Embryonic facial prominence (tissue), 1 donor: ENCODE measurements around the gene PRR5L.

ENCODE experiments used
- DNase-seq: peaks from one replicate; pipeline ENCODE4 v3.0.0-alpha.2; 2016; ENCODE audit errors: extremely low spot score

Gene PRR5L

DNA sequence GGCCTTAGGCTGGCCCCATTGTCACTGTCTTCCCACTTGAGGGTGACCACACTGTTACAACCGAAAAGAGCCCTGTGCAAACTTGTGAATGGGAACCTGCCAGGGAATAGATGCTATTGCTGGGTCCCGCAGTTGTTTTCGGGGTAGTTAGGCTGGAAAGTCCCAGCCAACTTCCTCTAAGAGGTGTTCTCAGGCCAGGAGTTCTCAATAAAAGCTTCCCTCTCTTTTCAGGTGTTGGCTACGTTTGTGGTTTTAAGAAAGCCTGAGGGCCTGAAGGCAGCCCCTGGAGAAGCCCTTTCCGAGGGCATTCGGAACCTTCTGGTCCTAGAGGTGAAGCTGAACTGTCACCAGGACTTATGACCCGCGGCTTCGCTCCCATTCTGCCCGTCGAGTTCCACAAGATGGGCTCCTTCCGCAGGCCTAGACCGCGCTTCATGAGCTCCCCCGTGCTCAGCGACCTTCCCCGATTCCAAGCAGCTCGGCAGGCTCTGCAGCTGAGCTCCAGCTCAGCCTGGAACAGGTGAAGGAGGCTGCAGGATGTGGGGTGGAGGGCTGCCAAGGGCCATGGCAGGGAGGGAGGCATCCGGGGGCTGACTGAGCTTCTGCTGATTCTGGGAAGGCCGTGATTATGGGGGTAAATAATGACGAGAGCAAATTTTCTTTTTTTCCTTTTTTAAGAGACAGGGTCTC lies 104.8 kb downstream of the PRR5L start:
- no peak for DNase-seq

DNA sequence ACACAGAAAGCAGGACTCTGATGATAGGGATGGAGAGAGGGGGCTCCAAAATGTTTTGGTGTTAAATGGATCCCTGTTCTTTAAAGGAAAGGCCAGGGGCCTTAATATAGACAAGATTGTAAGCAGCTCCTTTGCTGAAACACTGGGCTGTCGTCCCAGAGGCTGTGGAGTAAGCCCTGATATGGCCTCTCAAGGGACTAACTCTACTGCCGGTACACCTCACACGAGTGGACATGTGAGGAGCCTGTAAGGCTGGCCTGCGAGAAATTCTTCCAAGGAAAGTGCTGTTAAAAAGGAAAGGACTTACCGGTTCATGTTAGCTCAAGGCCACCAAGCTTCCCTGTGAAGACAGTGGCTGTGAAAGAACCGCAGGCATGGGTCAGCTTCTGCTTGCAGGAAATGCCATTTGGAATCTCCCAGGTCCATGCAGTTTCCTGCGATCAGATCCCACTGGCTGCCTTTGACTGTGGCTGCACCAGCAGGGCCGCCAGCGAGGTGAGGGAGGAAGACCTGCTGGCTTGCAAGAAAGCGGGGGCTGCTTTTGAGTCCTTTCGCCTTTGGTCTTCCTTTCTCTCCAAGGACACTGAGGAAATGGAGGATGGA lies 106.6 kb downstream of the PRR5L start:
- no peak for DNase-seq

DNA sequence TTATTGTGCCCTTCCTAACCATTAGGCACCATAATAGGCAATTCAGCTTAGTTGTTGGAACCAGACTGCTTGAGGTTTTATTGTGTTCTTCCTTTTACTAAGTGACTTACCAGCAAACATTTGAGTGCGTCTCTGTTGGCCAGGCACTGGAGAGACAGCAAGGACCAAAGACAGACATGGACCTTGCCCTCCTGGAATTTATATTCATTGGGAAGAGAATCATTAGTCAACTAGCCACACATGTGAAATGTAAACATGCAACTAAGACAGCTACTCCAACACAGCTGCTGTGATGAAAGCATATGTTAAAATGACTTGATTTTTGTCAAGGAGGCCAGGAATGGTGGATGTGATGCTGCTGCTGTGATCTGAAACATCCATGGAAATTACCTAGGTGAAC lies 107.6 kb downstream of the PRR5L start:
- no peak for DNase-seq

DNA sequence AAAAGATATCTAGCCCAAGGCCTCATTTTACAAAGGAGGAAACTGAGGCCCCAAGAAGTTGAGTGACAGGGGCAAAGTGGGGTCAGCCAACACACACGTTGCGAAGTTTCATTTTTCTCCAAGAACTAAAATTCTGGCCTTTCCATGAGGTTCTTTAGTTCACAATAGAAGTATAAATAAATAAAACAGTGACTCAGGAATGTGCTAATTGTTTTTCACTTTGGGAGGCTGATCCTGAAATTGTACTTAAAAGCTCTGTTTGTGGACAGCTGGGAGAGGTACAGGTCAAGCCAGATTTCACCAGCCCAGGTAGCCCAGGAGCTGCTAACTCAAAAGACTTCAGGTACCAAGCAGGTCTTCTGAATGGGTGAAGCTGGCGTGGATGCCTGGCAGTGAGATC lies 108.7 kb downstream of the PRR5L start:
- no peak for DNase-seq

DNA sequence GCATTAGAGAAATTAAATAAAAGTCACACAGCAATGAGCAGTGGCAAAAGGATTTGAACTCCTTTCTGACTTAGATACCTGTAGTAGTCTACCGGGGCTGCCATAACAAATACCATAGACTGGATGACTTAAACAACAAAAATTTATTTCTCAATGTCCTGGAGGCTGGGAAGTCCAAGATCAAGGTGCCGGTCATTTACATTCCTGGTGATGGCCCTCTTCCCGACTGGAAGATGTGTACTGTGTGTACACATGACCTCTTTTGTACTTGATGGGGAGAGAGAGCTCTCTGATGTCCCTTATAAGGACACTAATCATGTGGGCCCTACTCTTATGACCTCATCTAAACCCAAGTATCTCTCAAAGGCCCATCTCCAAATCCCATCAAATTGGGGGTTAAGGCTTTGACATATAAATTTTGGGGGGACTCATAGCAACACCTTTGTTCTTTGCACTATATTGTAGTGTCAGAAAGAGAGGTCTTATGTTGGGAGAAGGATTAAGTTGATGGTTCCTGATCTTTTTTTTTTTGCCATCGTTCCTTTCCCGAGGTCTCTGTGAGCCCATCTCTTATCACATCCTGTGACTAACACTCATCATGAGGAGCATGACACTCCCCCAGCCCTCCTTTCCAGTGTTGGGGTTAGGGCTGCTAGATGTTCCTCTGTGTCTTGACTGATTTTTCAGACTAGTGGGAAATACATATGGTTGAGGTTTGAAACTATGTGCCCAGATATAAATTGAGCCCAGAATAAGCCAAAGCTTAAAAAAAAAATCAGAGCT lies 109.7 kb downstream of the PRR5L start:
- DNase-seq: no peak

DNA sequence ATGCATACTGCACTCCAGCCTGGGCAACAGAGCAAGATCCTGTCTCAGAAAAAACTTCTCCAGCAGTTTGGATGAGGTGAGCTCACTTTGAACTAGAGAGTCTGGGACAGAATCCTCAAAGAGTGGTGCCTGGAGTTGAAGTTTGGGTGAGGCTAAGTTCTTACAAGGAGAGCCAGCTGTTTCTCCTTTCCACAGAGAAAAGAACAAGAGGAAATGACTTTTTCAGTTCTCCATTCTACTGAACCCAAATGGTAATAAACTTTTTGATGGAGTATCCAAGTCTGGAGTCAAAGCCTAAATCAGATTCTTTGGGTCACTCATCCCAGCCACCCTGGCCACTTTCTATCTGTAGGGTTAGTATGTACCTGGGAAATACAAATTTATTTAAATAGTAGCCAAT lies 111.3 kb downstream of the PRR5L start:
- DNase-seq: no peak

DNA sequence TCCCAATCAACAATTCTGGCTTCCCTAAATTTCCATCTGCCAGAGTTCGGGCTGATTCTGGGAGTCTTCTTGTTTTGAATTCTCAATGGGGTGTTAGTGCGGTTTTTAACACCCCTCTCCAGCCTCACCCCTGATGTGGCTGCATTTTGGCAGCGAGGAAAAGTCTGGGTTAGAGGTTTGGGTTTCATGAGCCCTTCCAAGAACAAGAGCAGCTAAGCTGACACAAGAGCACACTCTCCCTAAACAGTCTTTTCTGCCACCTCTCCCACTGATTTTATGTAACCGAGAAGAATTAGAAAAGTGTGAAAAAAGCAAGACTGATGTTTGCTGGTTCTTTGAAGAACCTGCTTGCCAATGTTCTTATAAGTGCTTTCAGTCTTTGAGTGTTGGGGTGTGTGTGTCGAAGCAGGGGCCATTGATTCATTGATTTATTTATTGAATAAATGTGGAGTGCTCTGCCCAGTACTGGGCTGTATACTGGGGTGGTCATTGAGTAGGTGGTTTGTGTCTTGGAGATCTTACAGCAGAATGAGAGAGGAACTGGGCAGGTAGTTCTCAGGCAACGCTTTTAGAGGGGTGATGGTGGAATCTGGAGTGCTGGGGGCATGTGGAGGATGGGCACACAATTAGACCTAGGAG lies 112.5 kb downstream of the PRR5L start:
- no peak for DNase-seq

DNA sequence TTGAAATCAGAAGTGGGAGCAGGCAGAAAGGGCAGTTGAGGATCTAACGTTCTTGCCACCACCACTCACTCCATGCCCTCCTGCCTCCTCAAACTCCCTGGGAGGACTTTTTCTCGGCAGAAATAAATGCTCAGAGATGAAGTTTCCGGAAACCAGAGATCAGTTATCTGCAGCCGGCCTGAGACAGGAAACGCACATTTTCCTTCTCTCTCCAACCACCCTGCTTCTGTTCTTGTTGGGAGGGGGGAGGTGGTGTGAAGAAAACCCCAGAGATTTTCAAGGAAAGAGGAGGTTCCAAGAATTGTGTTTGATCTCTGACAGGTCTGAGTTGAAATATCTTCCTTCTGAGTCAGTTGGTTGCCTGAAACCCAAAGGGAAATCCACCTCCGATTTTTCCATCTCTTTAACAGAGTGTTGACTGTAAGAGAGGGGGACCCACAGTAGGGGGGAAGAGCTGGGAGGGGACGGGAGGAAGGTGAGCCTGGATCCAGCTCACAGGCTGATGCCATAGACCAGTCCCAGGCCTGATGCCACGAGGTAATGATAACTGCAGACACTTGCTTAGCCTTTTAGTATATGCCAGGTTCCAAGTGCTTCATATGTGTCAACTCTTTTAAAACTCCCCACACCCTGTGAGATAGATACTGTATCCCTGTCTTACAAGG lies 113.2 kb downstream of the PRR5L start:
- DNase-seq: no peak

DNA sequence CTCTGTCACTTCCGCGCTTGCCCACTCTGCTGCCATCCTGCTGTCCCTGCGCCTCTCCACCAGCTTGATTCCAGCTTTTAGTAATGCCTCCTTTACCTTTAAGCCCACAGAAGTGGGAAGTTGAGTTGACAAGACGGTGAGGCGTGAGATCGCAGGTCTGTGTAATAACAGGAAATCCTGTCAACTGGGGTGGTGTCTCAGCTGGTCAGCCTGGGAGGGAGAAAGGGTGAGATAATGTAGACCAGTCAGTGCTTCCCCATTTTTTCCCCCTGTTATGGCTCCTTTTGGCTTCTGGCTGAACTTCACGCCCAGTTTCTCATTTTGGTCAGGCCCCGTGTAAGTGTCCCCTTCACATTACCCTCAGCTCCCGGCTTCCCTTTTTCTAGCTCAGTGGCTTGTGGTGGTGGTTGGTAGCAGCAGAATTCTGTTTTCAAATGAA lies 115.1 kb downstream of the PRR5L start:
- no peak for DNase-seq

DNA sequence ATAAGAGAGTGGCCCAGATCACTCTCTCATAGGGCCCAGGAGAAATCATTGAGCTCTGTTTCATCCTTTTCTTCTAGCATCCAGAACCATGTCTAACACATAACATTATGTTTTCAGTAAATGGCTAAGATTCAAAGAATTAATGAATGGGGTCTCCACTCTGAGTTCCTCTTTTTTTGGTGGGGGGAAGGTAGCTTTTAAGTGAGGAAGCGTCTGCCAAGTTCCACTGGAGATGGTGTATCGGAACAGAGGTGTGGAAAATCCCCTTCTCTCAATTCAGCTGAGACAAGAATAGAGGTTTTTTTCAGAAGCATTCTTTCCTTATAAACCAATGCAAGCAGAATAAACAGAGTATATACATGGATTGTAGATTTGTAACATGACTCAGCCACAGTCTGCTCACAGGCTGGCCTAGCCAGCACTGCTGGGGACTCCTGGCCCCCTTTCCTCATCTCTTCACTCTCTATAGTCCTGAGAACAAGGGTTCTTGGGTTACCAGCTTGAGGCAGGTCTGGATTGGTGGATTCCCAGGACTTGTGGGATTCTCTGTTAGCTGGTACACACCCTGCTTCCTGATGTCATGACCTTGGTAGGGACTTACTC lies 116.8 kb downstream of the PRR5L start:
- no peak for DNase-seq

DNA sequence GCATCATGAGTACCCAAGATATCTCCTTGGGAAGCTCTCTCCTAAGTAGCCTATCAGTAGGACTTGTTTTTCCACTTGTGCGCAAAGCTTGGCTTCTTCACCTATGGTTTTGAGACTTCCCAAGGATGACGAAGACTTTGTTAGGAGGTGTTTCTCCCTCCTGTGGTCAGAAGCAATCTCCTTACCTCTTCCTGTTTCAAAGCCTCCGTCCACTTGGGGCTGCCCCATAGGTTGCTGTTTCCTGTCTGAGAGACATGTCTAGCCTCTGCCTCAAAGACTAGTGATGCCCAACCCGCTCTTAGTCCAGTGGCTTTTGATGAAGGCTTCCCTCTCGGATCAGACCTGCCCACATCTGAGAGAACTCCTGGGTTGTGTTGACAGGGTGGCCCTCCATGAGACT lies 121.1 kb downstream of the PRR5L start:
- no peak for DNase-seq

DNA sequence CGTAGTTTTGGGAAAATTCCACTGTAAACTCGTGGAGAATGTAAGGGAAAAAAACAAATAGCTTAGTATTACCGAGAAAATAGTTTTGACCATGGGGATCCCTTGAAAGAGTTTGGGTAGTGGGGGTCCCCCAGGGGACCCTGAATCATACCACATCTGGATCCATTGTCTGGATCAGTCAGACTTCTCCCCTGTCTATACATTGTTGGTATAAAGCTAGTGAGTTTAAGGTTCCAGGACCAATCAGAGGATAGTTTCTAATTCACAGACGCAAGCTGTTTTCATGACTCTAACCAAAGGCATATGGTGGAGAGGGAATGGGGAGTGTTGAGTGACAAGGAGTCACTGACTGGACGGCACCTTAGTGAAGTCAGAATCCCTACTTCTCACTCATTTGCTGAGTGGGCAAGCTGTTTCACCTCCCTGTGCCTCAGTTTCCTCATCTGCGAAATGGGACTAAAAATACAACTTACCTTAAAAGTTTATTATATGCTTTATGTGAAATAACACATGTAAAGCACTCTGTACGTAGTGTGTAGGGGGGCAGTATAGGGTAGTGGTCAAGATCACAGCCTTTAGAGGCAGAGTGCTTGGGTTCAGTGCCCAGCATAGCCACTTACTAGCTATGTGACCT lies 123.8 kb downstream of the PRR5L start:
- no peak for DNase-seq

DNA sequence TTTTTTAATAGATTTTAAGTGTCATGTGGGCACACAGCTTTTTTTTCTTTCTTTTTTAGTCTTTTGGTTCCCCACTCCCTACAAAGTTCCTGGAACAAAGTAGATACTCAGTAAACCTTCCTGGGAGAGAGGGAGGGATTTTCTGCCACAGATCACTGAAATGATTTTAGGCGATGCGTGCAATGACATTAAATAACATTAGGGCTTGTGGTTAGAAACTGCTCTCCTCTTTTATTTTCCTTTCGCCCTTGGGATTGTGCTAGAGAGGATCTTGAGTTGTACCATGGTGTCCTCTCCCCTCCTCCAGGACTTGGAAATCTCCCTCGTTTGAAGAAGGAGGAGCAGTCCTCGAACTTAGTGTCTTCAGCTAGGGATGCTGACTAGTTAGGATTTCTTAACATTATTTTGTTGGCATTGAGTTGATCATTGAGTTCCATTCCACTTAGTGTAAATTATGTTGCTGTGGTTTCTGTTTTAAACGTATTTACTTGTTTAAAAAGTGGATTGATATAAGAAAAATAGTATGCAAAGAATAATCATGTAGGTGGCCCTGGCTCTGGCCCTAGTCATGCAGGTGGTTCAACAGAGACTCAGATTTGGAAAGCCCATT lies 125.6 kb downstream of the PRR5L start:
- no peak for DNase-seq

DNA sequence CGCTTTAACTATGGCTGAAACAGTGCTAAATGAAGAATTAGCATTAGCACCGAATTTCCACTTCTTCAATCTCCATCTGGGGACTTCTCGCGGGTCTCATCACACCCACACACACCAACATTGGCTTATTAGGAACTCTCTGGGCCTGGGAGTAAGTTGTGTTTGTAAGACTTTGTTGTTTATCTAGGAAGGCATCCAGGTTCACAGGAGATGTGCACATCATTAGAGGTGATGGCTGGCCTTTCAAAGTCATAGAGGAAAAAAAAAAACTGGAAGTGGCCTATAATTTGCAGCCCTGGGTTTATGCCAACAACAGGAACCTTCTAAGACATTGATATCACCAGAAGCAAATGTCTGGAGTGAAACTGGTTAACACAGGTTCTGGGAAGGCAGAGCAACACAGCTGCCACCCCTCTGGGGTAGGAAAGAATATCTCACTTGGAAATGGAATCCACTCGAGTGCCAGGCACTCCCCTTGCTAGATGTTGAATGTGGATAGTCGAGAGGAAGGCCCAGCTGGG lies 129.5 kb downstream of the PRR5L start:
- DNase-seq: no peak

DNA sequence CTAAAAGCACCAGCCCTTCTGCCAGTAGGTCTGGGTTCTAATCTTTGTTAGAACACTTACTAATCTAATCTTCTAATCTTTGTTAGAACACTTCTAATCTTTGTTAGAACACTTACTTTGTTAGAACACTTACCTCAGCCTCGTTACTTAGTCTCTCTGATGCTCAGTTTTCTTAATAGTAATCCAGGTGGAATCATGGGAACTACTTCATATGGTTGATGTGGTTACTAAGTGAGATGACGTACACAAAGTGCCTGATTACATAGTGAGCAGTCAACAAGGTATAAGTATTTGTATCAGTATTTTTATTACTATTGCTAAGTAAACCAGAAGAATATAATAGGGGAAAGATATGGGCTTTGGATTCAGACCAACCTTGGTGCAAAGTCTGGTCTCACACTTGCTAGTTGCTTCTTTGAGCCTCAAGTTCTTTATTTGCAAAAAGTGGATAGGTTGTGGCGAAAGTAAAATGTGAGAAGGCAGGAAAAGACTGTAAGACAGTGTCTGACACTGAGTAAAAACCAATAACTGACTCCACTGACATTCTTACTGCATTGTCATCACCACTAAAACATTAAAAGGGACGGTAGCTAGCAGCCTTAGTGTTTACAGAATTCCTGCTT lies 130.2 kb downstream of the PRR5L start:
- no peak for DNase-seq

DNA sequence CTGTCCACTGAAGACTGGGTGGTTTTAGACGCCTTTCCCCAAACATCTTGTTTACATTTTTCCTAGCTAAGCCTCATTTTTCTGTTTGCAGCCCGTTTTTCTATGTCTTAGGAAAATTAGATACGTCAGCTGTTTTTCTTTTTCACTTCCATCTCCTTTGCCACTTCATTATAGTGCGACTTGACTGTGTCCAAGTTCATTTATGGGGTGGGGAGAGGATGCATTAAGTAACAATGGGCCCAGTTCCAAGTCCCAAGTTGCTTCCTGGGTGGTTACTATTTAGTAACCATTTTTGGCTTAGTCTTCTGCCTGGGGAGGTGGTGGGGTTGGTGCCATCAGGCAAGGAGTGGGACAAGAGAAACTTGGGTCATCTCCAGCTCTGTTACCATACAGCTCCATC lies 131.0 kb downstream of the PRR5L start:
- DNase-seq: no peak

DNA sequence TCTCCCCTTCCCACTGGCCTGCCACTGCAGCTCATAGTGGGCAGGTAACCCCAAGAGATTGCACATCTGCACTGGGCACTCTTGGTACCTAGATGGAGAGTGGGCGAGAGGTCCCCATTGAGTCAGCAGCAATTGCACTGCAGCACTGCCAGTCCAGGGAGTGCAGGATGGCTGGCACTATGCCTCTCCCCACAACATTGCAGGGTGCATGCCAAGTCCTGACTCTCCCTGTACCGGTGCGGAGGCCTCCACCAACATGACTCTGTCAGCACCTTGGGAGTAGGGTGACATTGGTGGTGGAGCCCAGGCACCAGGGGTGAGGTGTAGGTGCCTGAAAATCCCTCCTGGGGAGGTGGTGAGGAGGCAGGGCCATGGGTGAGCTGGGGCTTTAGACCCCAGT lies 131.8 kb downstream of the PRR5L start:
- no peak for DNase-seq

DNA sequence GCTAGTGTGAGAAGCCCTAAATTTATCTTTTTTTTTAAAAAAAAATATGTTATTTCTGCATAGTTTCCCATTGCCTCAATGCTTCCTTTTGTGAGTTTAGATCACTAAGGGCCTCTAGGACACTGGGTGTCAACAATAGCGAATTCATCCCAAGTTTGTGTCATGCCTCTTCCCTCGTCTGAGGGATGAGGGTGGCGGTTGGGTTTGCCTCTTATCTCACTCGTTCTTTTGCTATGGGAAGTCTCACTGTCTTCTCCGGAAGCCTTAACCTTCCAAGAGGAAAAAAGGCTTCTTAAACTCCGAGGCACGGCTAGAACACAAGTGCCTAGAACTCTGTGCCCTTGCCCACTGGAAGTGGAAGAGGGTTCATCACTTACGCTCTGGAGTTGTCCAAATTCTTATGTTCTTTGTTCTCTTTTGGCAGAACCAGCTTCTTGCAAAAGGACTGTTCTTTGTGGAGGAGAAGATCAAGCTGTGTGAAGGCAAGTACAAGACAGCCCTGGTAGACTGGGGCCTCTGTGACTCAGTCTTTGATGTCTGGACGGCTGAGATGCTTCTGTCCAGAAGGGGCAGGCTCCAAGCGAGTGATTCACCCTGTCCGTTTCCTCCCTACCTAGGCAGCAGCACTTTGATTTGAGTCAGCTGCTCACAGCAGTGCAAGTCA lies 135.5 kb downstream of the PRR5L start:
- no peak for DNase-seq

DNA sequence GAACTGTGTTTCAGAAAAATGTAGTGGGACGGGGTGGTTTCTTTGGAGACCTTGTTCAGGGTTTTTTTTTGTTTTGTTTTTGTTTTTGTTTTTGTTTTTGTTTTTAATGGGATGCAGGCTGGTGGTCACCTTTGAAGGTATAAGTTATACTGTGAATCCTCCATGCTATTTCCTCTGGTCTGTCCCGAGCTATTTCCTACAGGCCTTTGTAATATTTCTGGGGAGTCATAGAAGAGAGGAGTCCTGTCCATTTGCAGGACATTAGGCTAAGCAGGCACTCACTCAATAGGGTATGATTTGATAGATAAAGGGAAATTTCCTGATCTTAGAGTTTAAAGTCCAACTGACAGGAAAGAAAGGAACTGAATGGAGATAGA lies 136.0 kb downstream of the PRR5L start:
- no peak for DNase-seq

DNA sequence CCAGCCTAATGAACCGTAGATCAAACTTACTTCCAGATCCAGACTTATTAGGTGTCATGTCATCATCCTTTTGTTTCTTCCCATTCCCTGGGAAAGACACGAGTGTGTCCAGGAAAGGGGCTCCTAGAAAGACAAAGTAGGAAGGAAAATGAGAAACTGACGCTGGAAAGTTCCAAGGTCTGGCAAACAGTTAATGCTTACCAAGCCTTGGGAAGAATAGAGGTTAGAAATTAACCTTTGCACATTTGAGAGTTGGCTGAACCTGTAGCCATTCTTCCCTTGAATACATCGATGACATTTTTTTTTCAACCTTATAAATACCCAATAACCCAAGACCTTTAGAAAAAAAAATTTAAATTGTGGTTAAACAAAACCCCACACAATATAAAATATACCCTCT lies 136.7 kb downstream of the PRR5L start:
- DNase-seq: no peak
